ENCODE data around the gene CTTN. TPM values are rescaled to one million over a fixed set of nuclear protein-coding genes. Genes with fewer than 3 reads are reported as not detected.

The CTTN gene
- total RNA-seq, 1 experiment from 2014 or later, result 155 TPM

- peaks cover 2% of the 10 kb centered on the region for H3K36me3 ChIP-seq (replicated peaks; ENCODE audit: control insufficient read depth, insufficient read depth, low read length)
- no peaks in the 10 kb centered on the region for H3K27me3 ChIP-seq (ENCODE audit: control insufficient read depth, insufficient read depth, low read length)
- H3K4me3 ChIP-seq (ENCODE audit: insufficient read depth, low read depth, low read length), result no peak overlapping the region
- no peak for DNase-seq
These were observed 87.7 kb downstream of the CTTN start for GRCh38 chr11:70486026-70486415.

Other genes with a start within 250 kb of the CTTN start
- 100 and 101 TPM in 2 replicates for gene FADD, start 195.2 kb upstream of the CTTN start, total RNA-seq (2014; rRNA removed; shearing (Covaris generic))
- gene PPFIA1, start 127.8 kb upstream of the CTTN start, total RNA-seq (2014; rRNA removed; shearing (Covaris generic)), result 51.5 and 52.2 TPM in 2 replicates

Data from H7 (cell line).